Ishikawa (cell line): Measurements from ENCODE around the gene RSL1D1.
A peak's percentile ranks its signal among the peaks of the same experiment; 100 is the strongest.

Source experiments
- CEBPB ChIP-seq: IDR thresholded peaks from 2 replicates; pipeline ENCODE4 v1.6.1; 2012
- CREB1 ChIP-seq: IDR thresholded peaks from 2 replicates; pipeline ENCODE4 v1.6.1; 2012; ENCODE audit warnings: low read depth
- EGR1 ChIP-seq: IDR thresholded peaks from 2 replicates; pipeline ENCODE4 v1.6.1; 2012
- EP300 ChIP-seq: IDR thresholded peaks from 2 replicates; pipeline ENCODE4 v1.6.1; 2012; ENCODE audit warnings: borderline replicate concordance
- FOXM1 ChIP-seq: IDR thresholded peaks from 2 replicates; pipeline ENCODE4 v1.6.1; 2012; ENCODE audit warnings: low read depth, borderline replicate concordance
- NFIC ChIP-seq: IDR thresholded peaks from 2 replicates; pipeline ENCODE4 v1.6.1; 2012
- RAD21 ChIP-seq: IDR thresholded peaks from 2 replicates; pipeline ENCODE4 v1.6.1; 2012; ENCODE audit warnings: low read depth
- TAF1 ChIP-seq: IDR thresholded peaks from 2 replicates; pipeline ENCODE4 v1.6.1; 2012; ENCODE audit warnings: low read depth, mild to moderate bottlenecking
- TCF12 ChIP-seq: IDR thresholded peaks from 2 replicates; pipeline ENCODE4 v1.6.1; 2012; ENCODE audit warnings: low read depth
- TEAD4 ChIP-seq: IDR thresholded peaks from 2 replicates; pipeline ENCODE4 v1.6.1; 2012
- YY1 ChIP-seq: IDR thresholded peaks from 2 replicates; pipeline ENCODE4 v1.6.1; 2012; ENCODE audit warnings: low read depth
- ZBTB7A ChIP-seq: IDR thresholded peaks from 2 replicates; pipeline ENCODE4 v1.6.1; 2012; ENCODE audit warnings: low read depth
- TF ChIP-seq, protein P1 (sequence below): IDR thresholded peaks from 2 replicates; pipeline ENCODE4 v1.6.1; 2012; ENCODE audit warnings: low read depth, mild to moderate bottlenecking
- TF ChIP-seq, protein P2 (sequence below): IDR thresholded peaks from 2 replicates; pipeline ENCODE4 v1.6.1; 2012
- TF ChIP-seq, protein P3 (sequence below): IDR thresholded peaks from 2 replicates; pipeline ENCODE4 v1.6.1; 2012

RSL1D1 gene

DNA sequence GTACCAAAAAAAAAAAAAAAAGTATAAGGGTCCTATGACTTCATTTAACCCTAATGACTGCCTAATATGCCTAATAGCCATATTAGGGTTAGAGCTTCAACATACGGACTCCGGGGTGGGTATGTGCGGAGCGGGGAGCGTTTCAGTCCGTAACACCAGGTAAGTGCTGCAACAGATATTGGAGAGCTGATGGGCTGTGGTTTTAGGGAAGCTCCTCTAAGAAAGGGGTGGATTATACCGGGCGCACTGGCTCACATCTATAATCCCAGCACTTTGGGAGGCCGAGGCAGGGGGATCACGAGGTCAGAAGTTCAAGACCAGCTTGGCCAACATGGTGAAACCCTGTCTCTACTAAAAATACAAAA, 52.3 kb downstream of the RSL1D1 start:
- TF ChIP-seq TEAD4 = no peak
- TF ChIP-seq ZBTB7A = no peak
- TF ChIP-seq EP300 = no peak
- no peak for TF ChIP-seq YY1
- TF ChIP-seq, protein P1, sequence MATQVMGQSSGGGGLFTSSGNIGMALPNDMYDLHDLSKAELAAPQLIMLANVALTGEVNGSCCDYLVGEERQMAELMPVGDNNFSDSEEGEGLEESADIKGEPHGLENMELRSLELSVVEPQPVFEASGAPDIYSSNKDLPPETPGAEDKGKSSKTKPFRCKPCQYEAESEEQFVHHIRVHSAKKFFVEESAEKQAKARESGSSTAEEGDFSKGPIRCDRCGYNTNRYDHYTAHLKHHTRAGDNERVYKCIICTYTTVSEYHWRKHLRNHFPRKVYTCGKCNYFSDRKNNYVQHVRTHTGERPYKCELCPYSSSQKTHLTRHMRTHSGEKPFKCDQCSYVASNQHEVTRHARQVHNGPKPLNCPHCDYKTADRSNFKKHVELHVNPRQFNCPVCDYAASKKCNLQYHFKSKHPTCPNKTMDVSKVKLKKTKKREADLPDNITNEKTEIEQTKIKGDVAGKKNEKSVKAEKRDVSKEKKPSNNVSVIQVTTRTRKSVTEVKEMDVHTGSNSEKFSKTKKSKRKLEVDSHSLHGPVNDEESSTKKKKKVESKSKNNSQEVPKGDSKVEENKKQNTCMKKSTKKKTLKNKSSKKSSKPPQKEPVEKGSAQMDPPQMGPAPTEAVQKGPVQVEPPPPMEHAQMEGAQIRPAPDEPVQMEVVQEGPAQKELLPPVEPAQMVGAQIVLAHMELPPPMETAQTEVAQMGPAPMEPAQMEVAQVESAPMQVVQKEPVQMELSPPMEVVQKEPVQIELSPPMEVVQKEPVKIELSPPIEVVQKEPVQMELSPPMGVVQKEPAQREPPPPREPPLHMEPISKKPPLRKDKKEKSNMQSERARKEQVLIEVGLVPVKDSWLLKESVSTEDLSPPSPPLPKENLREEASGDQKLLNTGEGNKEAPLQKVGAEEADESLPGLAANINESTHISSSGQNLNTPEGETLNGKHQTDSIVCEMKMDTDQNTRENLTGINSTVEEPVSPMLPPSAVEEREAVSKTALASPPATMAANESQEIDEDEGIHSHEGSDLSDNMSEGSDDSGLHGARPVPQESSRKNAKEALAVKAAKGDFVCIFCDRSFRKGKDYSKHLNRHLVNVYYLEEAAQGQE = no peak

DNA sequence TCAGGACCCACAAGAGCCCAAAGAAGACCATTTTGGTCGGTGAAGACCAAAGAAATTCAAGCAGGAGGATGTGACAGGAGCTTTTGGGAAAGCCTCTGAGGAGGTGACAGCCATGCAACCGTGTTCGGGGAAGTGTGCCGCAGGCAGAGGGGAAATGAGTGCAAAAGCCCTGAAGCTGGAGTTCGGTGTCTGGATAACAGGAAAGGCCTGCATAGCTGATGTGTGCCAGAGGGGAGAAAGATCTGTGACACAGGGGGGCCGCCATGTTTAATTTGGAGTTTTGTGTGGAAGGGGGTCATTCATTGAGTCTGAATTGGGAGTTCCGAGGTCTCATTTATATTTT, 53.4 kb downstream of the RSL1D1 start:
- TF ChIP-seq EGR1 = no peak
- TF ChIP-seq EP300 = no peak
- TF ChIP-seq, protein P2, sequence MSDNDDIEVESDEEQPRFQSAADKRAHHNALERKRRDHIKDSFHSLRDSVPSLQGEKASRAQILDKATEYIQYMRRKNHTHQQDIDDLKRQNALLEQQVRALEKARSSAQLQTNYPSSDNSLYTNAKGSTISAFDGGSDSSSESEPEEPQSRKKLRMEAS = no peak
- TF ChIP-seq, protein P3, sequence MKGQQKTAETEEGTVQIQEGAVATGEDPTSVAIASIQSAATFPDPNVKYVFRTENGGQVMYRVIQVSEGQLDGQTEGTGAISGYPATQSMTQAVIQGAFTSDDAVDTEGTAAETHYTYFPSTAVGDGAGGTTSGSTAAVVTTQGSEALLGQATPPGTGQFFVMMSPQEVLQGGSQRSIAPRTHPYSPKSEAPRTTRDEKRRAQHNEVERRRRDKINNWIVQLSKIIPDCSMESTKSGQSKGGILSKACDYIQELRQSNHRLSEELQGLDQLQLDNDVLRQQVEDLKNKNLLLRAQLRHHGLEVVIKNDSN = no peak
- TF ChIP-seq CEBPB = no peak
- no peak for TF ChIP-seq CREB1
- TF ChIP-seq RAD21 = no peak
- TF ChIP-seq TEAD4 = no peak
- TF ChIP-seq NFIC = no peak
- TF ChIP-seq, protein P1 = no peak
- no peak for TF ChIP-seq TCF12
- no peak for TF ChIP-seq ZBTB7A
- TF ChIP-seq FOXM1 = no peak
- no peak for TF ChIP-seq TAF1
- TF ChIP-seq YY1 = no peak

DNA sequence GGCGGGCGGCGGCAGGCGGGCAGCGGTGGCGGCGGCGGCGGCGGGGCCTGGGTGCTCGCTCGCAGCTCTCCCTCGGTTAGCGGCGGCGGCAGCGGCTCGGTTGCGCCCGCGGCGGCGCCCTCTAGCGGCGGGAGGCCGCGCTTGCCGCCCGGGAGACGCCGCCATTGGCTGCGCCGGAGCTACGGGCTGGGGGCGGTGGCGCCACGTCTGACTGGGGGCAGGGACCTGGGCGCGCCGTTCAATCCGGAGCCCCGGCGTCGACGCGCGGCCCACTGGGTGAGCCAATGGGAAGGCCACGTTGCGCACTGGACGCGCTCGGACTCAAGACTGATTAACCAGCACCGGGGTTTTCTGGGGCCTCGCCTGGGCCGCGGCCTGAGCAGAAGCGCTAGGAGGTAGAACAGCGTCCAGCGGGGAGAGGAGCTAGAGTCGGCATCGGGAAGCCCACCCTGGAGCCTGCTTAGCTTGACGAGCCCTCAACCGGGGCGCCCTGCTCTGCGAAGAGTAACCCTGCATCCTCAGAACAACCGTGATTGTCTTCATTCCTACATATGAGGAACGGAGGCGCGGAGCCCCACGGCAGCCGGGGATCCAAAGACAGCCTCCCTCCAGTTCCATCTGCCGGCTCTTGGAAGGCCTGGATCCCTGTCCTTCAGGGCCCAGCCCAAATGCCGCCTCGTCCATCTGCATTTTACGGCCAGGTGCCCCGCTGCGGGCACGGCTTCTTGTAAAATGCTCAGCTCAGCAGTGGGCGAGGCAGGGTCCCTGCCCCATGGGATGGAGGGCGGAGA, 54.0 kb downstream of the RSL1D1 start, which contains the start of gene ZC3H7A:
TSS of gene ZC3H7A (minus strand) at position 93 of the 791 bp plus-strand sequence. CDS start 14,904 bp downstream, outside the sequence.
- TF ChIP-seq CEBPB (no peak), TAF1 (peak; percentile 81), FOXM1 (no peak), NFIC (no peak), ZBTB7A (no peak), TCF12 (no peak; the same call in 1 of the 2 replicates), EP300 (no peak), YY1 (peak; percentile 74; the same call in 1 of the 2 replicates), EGR1 (no peak), RAD21 (no peak), CREB1 (peak; percentile 56; the same call in 1 of the 2 replicates)
- TF ChIP-seq, protein P1 = no peak
- TF ChIP-seq, protein P2 = peak; percentile 51; the same call in 1 of the 2 replicates
- TF ChIP-seq, protein P3 = no peak

DNA sequence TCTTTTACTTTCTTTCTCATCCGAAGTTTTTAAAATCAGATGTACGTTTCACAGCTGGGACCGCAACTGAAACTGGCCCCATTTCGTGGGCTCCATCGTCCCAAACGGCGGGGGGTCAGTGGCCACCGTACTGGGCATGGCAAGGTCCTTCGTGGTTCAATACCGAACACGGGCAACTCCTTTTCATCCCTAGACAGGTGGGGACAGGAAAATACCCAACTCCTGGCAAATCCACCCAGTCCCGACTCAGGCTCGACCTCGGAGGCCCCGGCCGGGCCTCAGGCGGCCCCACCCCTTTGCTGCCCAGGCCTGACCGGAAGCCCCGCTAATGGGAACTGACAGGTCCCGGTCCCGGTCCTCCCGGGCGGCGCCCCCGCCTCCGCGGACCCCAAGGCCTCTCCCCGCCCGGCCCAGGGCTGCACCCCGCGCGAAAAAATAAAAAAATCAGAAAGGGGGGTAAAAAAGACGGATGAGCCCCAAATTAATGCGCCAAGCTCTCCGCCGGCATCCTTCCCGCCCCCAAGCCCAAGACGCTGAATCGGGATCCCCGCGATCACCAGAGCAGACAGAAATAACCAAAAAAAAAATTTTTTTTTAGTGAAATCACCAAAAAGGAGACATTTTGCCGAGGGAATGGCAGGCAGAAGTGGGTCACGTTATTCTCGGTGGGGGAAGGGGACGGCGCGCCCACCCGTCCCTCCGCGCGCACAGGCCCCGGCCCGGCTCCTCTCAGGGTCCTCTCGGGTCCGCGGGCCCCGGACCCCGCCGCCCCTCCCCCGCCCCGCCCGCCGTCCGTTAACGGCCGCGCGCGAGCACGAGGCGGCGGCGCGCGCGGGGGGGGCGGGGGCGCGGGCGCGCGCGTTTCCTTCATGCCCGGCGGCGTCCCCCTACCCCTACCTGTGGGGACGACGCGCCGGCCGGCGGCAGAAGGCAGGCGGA, 54.8 kb downstream of the RSL1D1 start:
- TF ChIP-seq, protein P1 = no peak
- no peak for TF ChIP-seq ZBTB7A
- no peak for TF ChIP-seq CEBPB
- TF ChIP-seq YY1 = no peak
